Right ventricle myocardium inferior (tissue), 1 donor: ENCODE measurements around the gene PARP16. TPM values are rescaled to one million over a fixed set of nuclear protein-coding genes. Genes with fewer than 3 reads are reported as not detected.

Source experiments
- ATAC-seq: fragments of 200-7000 bp; cut with Tn5 transposase; one replicate; pipeline ENCODE4 v1.9.1; 2020; ENCODE audit warnings: mild to moderate bottlenecking, moderate library complexity
- DNase-seq: peaks from one replicate; pipeline ENCODE4 v3.0.0; 2021; ENCODE audit errors: missing footprints
- intact Hi-C: fragments of 100-400 bp; cut with DNase I; formaldehyde crosslinking; loops from one replicate; pipeline ENCODE4 v1.11.0; 2022
- total RNA-seq: library from RNA; stranded (reverse); fragmentation: NEBNext Ultra II Directional; extraction: Animal tissue kit (Norgen Biotek cat#: 25700); gene quantifications from one replicate; pipeline ENCODE4 v1.2.1, GENCODE V29; 2021
- donor health status: DM: no; HTN: yes; CAD: no; lungs with severe emphysema.

Gene PARP16
- total RNA-seq, 1 donor from 2014 or later, result 4.9 TPM

DNA sequence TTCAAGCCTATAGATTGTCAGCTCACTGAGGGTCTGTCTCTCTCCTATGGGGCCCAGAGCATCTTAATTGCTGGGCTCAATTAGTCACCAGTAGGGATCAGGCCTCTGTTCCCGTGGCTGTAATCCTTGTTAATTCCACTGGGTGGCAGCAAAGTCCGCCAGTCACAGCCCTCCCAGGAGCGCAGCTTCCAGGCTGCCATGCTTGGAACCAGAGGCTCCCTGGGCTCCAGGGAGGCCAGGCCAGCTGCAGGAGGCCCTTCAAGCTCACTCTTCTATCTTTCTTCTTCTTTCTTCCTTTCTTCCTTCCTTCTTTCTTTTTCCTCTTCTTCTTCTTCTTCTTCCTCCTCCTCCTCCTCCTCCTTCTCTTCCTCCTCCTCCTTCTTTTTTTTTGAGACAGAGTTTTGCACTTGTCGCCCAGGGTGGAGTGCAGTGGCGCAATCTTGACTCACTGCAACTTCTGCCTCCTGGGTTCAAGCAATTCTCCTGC, 32.2 kb upstream of the PARP16 start:
- DNase-seq, result peak; percentile 81
- peak; percentile 90 for ATAC-seq
- intact Hi-C loops, result loop anchor here (1.0 to 5.0 kb wide), 2 partner anchors 66 to 83 kb away; no protein-coding TSS in a partner anchor

DNA sequence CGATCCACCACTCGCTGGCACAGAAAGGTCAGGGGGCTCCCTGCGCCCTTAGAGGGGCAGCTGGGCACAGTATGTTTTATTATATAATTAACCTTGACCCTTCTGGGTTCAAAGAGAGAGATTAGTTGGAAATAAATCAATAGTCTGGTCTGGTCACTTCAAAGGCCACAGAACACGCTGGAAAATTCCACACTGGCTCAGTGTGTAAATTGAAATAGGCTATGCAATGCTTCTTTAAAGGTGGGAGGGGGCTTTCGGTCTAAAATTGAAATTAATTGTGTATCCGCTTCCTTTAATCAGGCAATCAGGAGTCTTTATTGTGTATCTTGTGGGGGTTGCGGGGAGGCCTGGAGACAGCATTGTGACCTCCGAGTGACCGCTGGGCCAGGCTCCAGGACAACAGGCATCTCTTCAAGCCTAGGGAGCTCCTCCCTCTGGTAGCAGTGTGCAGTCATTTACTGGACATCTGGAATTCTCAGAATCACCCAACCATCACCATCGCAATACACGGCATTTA, 25.8 kb upstream of the PARP16 start:
- intact Hi-C loops, result no loop called here
- DNase-seq, result peak; percentile 74
- peak; percentile 75 for ATAC-seq

DNA sequence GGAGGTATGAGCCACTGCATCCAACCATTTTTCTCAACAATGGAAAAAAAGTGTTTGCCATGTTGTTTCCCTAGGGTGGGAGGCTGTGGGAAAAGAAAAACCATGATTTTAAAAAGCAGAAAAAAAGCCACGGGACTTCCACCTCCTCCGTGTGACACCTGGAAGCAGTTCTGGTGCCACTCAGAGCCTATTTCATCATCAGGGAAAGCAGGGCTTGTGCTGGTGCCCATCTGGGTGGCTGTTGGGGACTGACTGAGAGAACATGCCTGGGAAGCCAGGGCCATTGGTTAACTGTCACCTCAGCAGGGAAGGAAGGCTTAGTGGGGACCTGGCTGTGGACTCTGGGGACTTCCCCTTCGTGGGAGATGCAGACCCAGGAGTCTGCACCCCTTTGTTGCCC, 25.1 kb upstream of the PARP16 start:
- ATAC-seq (no peak), DNase-seq (no peak)
- intact Hi-C loops, result no loop called here

DNA sequence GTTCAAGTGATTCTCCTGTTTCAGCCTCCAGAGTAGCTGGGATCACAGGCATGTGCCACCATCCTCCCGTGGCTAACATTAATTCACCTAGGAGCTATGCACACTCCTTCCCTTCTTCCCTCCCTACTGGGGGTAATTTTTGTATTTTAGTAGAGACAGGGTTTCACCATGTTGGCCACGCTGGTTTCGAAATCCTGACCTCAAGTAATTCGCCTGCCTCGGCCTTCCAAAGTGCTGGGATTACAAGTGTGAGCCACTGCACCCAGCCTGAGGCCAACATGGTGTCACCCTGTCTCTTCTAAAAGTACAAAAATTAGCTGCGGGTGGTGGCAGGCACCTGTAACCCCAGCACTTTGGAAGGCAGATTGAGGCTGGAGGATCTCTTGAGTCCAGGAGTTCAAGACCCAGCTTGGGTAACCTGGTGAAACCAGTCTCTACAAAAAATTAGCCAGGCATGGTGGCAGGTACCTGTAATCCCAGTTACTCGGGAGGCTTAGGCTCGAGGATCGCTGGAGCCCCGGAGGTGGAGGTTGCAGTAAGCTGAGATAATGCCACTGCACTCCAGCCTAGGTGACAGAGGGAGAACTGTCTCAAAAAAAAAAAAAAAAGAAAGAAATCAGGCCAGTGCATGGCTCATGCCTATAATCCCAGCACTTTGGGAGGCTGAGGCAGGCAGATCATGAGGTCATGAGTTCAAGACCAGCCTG, 23.9 kb upstream of the PARP16 start:
- intact Hi-C loops, result no loop called here
- ATAC-seq (no peak), DNase-seq (no peak)

DNA sequence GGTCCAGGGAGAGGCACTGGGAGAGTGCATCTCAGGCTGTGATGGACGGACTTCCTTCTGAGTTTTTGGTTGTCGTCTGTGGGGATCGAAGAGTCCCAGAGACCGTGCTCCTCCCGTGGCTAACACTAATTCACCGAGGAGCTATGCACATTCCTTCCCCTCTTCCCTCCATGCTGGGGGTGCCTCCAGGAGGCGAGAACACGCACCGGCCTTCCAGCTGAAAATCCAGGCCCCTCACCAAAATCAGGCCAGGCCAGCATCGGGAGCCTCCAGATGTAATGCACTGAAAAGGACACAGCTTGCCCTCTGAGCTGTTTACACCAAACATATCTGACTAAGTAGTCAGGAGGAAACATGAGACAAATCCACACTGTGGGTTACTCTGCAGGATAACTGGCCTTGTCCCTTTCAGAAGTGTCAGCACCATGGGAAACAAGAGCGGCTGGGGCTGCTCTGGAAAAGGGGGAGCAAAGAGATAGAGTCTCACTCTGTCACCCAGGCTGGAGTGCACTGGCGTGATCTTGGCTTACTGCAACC, 23.3 kb upstream of the PARP16 start:
- ATAC-seq (no peak), DNase-seq (no peak)
- intact Hi-C loops, result no loop called here

DNA sequence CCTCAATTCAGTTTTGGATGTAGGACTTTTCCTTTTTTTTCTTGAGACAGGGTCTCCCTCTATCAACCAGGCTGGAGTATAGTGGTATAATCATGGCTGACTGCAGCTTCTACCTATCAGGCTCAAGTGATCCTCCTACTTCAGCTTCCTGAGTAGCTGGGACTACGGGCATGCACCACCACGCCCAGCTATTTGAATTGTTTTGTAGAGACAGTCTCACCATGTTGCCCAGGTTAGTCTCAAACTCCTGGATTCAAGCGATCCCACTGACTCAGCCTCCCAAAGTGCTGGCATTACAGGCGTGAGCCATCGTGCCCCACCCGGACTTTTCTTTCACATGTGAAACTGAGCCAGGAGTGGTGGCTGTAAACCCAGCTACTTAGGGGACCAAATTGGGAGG, 21.3 kb upstream of the PARP16 start:
- DNase-seq (no peak), ATAC-seq (no peak)
- intact Hi-C loops, result no loop called here

DNA sequence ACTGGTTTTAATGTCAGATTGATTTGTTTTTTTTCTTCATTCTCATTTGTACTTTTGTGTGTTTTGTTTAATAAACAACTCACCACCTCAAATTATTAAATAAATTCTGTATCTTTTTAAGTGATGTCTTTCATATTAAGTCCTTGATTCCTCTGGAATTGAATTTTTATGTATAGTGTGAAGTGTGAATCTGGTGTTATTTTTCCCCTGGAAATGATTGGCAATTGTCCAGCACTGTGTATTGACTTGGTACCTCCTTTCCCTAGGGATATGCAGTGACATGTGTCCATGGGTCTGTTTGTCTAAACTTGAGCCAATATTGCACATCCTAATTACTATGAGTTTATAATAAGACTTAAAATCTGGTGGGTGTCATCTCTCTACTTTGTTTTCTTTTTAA, 19.9 kb upstream of the PARP16 start:
- DNase-seq (no peak), ATAC-seq (no peak)
- intact Hi-C loops, result no loop called here

DNA sequence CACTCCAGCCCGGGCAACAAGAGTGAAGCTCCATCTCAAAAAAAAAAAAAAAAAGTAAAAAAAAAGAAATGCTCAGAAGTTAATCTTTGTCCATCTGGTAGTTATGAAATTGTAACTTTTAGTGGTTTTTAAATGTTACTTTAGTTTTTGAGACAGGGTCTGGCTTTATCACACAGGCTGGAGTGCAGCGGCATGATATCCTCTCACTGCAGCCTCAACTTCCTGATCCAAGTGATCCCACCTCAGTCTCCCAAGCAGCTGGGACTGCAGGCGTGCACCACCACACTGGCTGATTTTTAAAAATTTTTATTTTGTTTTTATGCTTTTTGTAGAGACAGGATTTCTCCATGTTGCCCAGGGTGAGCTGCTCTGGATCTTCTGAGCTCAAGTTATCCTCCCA, 19.1 kb upstream of the PARP16 start:
- ATAC-seq, result no peak

DNA sequence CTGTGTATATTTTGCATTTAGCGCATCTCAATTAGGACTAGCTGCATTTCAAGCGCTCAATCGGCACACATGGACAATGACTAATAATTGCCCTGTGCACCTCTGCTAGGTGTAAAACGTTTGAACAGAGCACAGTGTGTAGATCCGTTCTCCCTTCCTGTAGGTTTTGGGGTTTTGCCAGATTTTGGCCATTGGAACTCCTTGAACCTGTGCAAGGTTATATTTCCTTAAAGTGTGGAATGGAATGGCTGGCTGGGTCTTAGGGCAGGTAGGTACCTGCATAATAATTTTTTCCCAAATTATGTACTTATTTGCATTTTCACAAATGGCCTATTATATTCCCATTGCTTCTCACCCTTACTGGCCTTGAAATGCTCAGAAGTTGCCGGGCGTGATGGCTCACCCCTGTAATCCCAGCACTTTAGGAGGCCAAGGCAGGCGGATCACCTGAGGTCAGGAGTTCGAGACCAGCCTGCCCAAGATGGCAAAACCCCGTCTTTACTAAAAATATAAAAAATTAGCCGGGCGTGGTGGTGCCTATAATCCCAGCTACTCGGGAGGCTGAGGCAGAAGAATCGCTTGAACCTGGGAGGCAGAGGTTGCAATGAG, 18.6 kb upstream of the PARP16 start:
- intact Hi-C loops, result loop anchor here (2.0 kb wide), 1 partner anchor 120 kb away; the partner anchor contains the start of gene CLPX
- DNase-seq (no peak), ATAC-seq (peak; percentile 7)

More for the DNA sequence above, 19.1 kb upstream of the PARP16 start:
- intact Hi-C loops, result loop anchor here (2.0 kb wide), 1 partner anchor 121 kb away; the partner anchor contains the start of gene CLPX
- DNase-seq, result no peak

DNA sequence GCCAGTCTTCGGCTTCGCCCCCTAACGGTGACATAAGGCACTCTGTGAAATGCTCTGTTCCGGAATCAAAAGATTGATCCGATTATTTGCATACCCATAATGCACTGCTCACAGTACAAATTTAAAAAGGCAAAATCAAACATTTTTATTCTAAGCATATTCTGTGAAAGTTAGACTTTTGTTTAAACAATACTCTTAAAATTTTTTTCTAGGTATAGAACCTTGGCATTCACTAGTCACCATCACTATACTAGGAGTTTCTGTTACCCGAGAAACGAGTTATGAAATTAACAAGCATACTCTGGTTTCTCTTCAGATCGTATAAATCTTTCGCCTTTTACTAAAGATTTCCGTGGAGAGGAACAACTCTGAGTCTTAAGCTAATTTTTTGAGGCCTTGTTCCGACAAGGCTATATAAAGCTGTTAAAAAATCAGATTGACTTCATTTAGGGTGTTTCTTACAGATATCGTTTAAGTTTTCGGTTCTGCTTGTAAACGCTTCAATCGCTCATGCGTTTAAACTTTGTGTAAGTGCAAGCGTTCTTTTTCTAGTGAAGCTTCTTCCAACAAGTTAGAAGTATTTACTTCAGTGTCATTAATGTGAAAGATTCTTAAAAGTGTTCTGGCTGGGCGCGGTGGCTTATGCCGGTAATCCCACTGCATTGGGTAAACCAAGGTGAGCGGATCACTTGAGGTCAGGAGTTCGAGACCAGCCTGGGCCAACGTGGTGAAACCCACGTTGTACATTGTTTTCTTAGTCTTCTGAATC, 17.9 kb upstream of the PARP16 start, which contains the start of gene RNU5B-1:
Gene RNU5B-1, plus strand, starts transcription at position 297 of the 769 bp plus-strand sequence.
- peak; percentile 94 for ATAC-seq
- no peak for DNase-seq
- intact Hi-C loops, result loop anchor here (2.0 kb wide), 1 partner anchor 120 kb away; the partner anchor contains the start of gene CLPX

DNA sequence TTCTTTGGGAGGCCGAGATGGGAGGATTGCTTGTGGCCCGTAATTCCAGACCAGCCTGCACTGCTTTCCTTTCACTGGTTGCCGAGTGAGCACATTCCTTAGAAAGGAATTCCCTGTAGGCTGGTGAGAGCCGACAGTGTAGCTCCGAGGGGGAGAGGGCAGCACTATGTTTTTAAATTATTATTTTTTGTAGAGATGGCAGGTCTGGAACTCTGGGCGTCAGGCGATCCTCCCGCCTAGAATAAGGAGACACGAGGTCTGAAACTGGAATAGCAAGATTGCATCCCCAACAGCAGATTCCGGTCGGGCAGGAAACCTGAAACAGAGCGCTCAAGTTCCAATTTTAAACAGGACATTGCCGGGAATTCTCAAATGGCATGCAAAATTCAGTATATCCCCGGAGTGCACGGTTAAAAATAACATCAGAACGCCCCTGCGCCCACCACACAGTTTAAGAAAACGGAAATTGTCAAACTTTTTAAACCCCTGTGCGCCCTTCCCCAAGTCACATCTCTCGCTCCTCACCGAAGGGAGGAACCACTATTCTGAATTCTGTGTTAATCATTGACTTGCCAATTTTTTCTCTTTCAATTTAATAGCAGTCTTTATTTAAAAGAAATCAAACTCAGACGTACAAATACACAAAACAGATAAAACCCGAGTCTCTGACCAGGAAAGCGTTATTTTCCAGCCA, 17.2 kb upstream of the PARP16 start:
- peak; percentile 50 for ATAC-seq
- DNase-seq, result no peak
- intact Hi-C loops, result loop anchor here (2.0 kb wide), 1 partner anchor 119 kb away; the partner anchor contains the start of gene CLPX

DNA sequence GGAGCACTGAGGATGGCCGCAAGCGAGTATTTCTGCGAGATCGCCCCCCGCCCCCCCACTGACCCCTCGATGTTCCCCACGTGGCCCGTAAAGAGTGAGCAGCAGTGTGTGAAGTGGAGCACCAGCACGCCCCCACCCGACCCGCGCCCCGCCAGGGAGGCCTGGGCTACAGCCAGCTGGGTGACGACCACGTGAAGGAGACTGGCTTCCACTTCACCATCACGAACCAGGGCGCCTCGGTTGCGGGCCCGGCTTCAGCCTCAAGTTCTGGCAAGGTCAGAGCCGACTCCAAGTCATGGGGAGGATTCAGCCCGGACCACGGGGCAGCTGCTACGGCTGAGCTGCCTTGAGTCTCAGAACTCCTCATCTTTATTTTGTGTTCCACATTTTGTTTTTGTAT, 15.4 kb upstream of the PARP16 start:
- ATAC-seq (no peak), DNase-seq (peak; percentile 32)
- intact Hi-C loops, result no loop called here

DNA sequence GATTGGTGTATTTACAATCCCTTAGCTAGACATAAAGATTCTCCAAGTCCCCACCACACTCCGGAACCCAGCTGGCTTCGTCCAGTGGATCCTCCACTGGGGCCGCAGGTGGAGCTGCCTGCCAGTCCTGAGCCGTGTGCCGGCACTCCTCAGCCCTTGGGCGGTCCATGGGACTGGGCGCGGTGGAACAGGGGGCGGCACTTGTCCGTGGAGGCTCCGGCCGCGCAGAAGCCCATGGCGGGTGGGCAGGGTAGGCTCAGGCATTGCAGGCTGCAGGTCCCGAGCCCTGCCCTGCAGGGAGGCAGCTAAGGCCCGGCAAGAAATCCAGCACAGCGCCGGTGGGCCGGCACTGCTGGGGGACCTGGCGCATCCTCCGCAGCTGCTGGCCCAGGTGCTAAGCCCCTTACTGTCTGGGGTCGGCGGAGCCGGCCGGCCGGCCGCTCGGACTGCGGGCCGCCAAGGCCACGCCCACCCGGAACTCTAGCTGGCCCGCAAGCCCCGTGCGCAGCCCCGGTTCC, 14.3 kb upstream of the PARP16 start:
- DNase-seq, result peak; percentile 61
- ATAC-seq, result no peak
- intact Hi-C loops, result no loop called here

DNA sequence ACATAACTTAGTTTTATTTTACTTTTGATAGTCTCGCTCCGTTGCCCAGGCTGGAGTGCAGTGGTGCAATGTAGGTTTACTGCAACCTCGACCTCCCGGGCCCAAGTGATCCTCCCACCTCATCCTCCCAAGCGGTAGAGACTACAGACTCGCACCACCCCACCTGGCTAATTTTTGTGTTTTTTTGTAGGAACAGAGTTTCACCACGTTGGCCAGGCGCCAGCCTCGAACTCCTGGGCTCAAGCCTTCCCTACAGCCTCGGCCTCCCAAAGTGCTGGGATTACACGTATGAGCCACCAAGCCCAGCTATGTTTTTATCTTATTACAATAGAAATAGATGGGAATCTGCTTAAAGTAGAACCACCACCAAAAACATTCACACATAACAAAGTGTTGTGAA, 12.0 kb upstream of the PARP16 start:
- ATAC-seq (no peak), DNase-seq (no peak)
- intact Hi-C loops, result loop anchor here (5.0 kb wide), 1 partner anchor 266 kb away; no protein-coding TSS in a partner anchor

DNA sequence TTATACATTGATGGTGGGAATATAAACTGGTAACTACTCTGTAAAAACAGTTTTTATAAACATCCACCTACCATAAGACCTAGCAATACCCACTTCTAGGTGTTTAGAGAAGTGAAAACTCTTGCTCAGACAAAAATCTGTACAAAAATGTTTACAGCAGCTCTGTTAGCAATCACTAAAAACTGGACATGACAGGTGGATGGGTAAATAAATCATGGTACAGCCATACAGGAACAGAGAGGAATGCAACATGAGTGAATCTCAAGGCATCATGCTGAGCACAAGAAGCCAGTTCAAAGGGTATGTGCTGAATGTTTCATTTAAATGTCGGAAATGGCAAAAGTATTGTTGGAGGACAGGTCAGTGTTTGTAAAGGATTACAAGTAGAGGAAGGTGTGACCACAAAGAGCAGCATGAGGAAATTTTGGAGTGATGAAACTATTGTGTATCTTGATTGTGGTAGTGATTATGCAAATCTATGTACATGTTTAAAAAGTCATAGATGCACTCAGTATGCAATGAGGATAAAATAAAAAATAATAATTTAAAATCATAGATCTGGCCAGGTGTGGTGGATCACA, 6.3 kb upstream of the PARP16 start:
- no peak for DNase-seq
- ATAC-seq, result no peak
- intact Hi-C loops, result no loop called here

DNA sequence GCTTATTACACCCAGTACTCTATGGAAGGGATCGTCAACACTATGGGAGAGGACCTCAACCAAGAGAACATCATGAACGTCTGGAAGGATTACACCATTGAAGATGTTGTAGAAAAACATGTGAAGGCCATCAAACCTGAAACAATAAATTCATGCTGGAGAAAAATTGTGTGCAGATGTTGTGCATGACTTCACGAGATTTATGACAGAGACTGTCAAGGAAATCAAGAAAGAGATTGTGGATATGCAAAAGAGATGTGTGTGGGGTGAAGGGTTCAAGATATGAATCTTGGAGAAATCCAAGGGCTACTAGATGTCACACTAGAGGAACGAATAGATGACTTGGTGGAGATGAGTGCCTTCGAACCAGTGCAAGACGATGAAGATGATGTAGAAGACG, 3.5 kb upstream of the PARP16 start:
- DNase-seq (no peak), ATAC-seq (no peak)
- intact Hi-C loops, result no loop called here

DNA sequence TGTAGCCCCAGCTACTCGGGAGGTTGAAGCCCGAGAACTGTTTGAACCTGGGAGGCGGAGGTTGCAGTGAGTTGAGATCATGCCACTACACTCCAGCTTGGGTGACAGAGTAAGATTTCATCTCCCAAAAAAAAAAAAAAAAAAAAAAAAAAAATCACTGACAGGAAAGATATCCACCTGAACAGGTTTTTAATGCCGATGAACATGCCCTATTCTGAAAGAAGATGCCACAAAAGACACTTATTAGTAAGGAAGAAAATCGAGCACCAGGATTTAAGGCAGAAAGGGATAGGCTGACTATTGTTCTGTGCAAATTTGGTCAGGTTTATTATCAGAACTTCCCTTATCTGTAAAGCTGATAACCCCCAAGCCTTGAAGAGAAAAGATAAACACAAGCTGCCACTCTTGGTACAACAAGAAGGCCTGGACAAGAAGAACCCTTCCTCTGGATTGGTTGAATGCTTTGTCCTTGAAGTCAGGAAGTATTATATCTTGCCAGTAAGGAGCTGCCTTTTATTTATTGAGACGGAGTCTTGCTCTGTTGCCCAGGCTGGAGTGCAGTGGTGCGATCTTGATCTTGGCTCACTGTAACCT, 2.7 kb upstream of the PARP16 start:
- intact Hi-C loops, result no loop called here
- ATAC-seq, result no peak
- no peak for DNase-seq
